Mesodermal cell (in vitro differentiated cells): Measurements from ENCODE around the gene ANKRD11.

Experiments used
- H3K27ac ChIP-seq: 2 replicates; pipeline ENCODE4 v1.7.0; 2013; ENCODE audit warnings: mild to moderate bottlenecking, low read depth, low read length, moderate library complexity; ENCODE audit not compliant: severe bottlenecking
- H3K36me3 ChIP-seq: 2 replicates; pipeline ENCODE4 v1.7.1; 2013; ENCODE audit warnings: mild to moderate bottlenecking, low read length, moderate library complexity; ENCODE audit not compliant: control insufficient read depth, insufficient read depth
- H3K4me1 ChIP-seq: one replicate; pipeline ENCODE4 v1.7.1; 2013; ENCODE audit warnings: mild to moderate bottlenecking, low read length; ENCODE audit not compliant: insufficient read depth, control insufficient read depth, poor library complexity, severe bottlenecking
- H3K4me3 ChIP-seq: 2 replicates; pipeline ENCODE4 v1.7.0; 2013; ENCODE audit warnings: low read length, control low read depth, mild to moderate bottlenecking; ENCODE audit not compliant: insufficient read depth, poor library complexity, severe bottlenecking; ENCODE audit errors: extremely low read depth
- H3K9me3 ChIP-seq: 2 replicates; pipeline ENCODE4 v1.7.1; 2013; ENCODE audit warnings: mild to moderate bottlenecking, low read length, moderate library complexity; ENCODE audit not compliant: control insufficient read depth
- WGBS, 2 experiments: methylation state at CpG; one replicate each; pipeline ENCODE4 v1.1.5; 2013; ENCODE audit warnings: missing lambda C conversion rate in 2 of 2; ENCODE audit not compliant: insufficient coverage in 2 of 2; 5-methylcytosine and 5-hydroxymethylcytosine counted together

ANKRD11 gene

DNA sequence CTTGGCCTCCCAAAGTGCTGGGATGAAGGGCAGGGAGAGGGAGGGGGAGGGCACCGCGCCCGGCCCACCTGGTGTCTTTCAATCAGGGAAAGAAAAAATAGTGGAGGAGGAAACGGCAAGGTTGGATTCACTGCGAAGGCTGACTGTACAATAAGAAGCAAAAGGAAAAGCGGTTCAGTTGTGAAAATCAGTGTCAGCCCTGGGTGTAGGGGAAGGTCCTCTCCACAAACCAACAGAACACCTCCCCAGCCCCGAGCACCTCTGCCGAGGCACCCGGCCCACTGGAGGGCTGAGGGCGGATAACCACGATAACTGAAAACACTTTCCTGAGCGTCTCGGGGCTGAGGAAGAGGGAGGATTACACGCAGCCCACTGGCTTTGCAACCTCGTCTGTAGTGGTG is 16.4 kb upstream of the ANKRD11 start:
- WGBS, 2 experiments: 95% methylated on average over 14 of the region's 15 CpGs
- no peak overlapping the region for H3K4me3 ChIP-seq
- no peaks in the 10 kb centered on the region for H3K9me3 ChIP-seq
- H3K27ac ChIP-seq: no peak overlapping the region
- H3K4me1 ChIP-seq: peaks cover 8% of the 10 kb centered on the region
- peaks cover 16% of the 10 kb centered on the region for H3K36me3 ChIP-seq

DNA sequence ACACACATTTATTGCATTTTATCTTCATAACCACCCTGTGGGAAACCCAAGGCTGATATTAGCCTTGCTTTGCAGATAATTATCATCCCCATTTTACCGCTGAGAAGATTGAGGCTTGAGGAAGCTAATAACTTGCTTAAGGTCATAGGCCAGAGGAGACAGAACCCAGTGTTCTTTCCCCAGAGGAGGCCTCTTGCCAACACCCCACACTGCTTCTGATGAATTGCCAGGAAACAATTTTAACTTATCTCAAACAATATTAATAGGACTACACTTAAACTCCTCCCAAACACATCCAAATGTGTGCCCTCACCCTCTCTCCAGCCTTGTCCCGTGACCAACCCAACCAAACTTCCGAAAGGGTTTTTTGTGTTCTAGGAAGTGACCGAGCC is 15.7 kb upstream of the ANKRD11 start:
- Histone ChIP-seq H3K4me3 (no peak overlapping the region), H3K9me3 (no peaks in the 10 kb centered on the region), H3K36me3 (peaks cover 9% of the 10 kb centered on the region), H3K27ac (no peak overlapping the region), H3K4me1 (peaks cover 8% of the 10 kb centered on the region)
- WGBS, 2 experiments: 71 to 100% methylated on average over 1 to 2 of the region's 4 CpGs

DNA sequence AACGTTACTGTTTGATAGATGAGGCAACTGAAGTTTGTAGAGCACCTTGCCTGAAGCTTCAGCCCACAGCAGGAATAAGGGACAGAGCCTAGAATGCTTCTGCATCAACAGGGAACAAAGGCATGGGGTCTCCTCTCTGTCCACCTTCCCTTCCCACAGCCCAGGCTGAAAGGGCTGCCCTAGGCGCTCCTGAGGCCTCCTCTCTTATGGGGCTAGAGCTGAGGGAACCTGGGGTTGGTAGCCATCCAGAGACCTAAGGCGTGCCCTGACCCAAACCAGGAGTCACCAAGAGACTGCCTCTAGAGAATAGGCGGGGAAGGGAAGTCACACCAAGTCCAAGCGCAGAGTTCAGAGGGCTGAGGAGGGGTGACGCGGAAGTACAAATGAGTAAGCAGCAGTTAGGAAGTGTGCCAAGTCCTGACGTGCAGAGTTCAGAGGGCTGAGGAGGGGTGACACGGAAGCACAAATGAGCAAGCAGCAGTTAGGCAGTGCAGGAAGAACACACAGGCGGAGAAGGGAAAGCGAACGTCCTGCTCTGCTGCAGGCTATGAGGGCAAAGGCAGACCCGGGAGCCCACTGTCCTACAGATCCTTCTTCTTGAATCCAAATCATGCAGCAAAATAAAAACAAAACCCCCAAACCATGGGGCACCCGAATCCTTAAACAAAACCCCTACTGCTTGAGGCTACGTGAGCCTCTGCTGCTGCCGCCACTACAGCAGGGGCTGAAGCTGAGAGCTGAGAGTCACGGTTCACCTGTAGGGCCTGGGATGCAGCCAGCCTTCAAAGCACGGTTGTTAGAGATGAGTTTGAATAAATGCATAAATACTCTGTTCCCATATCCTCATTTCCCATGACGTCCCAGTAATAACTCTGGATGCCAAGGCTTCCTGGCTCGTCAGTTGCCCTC is 15.1 kb upstream of the ANKRD11 start:
- peaks cover 8% of the 10 kb centered on the region for H3K4me1 ChIP-seq
- H3K9me3 ChIP-seq: no peaks in the 10 kb centered on the region
- H3K4me3 ChIP-seq: no peak overlapping the region
- peaks cover 3% of the 10 kb centered on the region for H3K36me3 ChIP-seq
- H3K27ac ChIP-seq: no peak overlapping the region
- WGBS, 2 experiments: 90 to 92% methylated on average over 11 to 16 of the region's 20 CpGs

DNA sequence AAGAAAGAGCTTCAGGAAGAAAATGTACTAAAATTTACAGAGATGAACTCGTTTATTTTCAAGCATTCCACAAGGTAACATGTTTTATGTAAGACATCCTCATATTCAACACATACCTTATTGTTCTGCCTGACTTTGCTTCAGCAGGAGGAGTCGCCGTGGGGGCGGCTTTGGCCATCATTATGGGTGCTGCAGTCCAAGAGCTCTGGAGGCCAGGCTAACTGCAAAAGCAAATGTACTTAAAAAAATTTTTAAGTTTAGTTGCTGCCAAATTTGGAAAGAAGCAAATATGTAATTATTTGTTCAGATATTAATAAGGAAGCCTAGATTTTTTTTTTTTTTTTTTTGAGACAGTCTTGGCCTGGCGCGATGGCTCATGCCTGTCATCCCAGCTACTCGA is 13.7 kb upstream of the ANKRD11 start:
- Histone ChIP-seq H3K4me1 (peaks cover 8% of the 10 kb centered on the region), H3K36me3 (peaks cover under 1% of the 10 kb centered on the region), H3K4me3 (no peak overlapping the region), H3K27ac (no peak overlapping the region), H3K9me3 (no peaks in the 10 kb centered on the region)
- 83 to 96% methylated on average over 4 to 5 of the region's 7 CpGs for WGBS, 2 experiments

DNA sequence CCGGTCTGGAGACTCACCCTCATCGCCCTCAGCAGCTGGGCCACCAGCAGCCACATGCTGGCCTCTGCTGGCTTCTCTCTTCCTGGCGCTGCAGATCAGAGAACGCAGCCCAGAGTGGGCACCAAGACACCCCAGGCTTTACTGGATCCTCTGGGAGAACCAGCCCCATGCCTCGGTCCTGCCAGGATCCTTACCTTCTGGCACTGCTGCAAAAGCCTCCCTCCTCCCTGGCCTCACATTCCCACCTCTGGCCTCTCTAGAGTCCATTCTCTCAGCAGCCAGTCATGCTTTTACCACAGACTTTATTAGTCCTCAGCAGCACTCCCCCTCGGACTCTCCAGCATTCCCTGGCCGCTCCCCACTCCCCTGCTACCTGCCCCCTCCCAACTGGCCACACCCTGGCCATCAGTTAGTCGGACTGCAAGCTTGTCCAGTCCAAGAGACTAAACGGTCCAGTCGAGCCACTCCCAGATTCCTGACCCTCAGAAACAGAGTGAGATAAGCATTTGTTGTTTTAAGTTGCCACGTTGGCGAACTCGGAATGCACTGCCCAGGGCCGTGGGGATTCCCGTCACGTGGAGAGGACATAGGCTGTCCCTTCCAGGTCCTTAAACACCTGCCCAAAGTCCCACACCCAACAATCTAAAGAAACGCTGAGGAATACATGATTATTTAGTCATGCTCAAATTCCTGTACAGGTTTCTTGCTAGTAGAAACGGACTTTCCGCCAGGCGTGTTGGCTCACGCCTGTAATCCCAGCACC is 11.9 kb upstream of the ANKRD11 start:
- Histone ChIP-seq H3K27ac (no peak overlapping the region), H3K36me3 (peaks cover 8% of the 10 kb centered on the region), H3K9me3 (no peaks in the 10 kb centered on the region), H3K4me1 (peaks cover 8% of the 10 kb centered on the region), H3K4me3 (no peak overlapping the region)
- 85 to 89% methylated on average over 16 to 17 of the region's 21 CpGs for WGBS, 2 experiments

DNA sequence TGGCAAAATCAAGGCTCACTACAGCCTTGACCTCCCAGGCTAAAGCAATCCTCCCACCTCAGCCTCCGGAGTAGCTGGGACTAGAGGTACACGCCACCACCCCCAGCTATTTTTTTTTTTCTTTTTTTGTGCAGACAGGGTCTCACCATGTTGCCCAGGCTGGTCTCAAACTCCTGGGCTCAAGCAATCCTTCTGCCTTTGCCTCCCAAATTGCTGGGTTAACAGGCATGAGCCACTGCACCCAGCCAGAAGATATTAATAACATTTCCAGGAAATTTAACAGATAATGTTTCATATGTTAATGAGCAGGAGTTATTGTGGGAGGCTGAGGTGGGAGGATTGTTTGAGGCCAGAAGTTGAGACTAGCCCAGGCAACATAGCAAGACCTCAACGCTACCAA is 9.4 kb upstream of the ANKRD11 start:
- Histone ChIP-seq H3K9me3 (no peaks in the 10 kb centered on the region), H3K36me3 (peaks cover 8% of the 10 kb centered on the region), H3K4me3 (no peak overlapping the region), H3K27ac (no peak overlapping the region), H3K4me1 (peaks cover 10% of the 10 kb centered on the region)
- WGBS, 2 experiments: 90 to 92% methylated on average over 2 to 3 of the region's 3 CpGs

DNA sequence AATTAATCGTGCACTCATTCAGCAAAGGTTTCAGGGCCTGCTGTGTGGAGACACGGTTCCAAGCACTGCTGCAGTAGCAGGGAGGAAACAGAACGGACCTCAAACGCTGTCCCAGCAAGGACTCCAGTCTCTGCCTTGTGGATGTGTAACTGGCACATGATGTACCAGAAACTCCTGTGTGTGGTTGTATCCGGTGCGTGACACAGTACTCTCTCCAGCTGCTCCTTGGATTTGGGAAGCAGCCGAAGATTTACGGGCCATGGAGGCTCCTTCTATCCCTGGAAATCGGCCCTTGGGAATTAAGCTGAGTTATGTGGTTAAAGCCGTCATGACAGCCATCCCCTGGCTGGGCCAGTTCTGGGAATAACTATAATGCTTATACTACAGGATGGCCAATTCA is 8.5 kb upstream of the ANKRD11 start:
- no peak overlapping the region for H3K4me3 ChIP-seq
- H3K4me1 ChIP-seq: peaks cover 11% of the 10 kb centered on the region
- no peaks in the 10 kb centered on the region for H3K9me3 ChIP-seq
- H3K36me3 ChIP-seq: peaks cover 8% of the 10 kb centered on the region
- 93 to 94% methylated on average over 7 to 10 of the region's 10 CpGs for WGBS, 2 experiments
- H3K27ac ChIP-seq: no peak overlapping the region

DNA sequence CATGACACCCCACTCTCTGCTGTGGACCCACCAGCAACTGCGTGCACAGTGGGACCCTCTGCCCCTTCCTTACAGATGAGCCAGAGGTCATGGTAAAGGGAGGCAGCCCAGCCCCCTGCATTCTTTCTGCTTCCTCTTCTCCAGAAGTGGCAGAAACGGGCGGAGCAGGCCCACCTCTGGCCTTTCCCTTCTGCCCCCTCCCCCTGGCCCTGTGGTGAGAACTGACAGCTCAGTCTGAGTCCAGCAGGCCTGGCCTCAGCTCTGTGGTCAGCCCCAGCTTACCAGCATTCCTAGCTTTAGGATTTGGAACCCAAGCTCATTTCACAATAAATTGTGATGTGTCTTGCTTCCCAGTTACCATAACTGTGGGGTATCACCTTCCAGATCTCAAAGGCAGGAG is 4.8 kb upstream of the ANKRD11 start:
- no peaks in the 10 kb centered on the region for H3K9me3 ChIP-seq
- no peak overlapping the region for H3K4me3 ChIP-seq
- WGBS, 2 experiments: 54 to 57% methylated on average over 3 of the region's 3 CpGs
- peaks cover 8% of the 10 kb centered on the region for H3K36me3 ChIP-seq
- peak overlapping the region; percentile 59 for H3K27ac ChIP-seq
- peaks cover 5% of the 10 kb centered on the region for H3K4me1 ChIP-seq

DNA sequence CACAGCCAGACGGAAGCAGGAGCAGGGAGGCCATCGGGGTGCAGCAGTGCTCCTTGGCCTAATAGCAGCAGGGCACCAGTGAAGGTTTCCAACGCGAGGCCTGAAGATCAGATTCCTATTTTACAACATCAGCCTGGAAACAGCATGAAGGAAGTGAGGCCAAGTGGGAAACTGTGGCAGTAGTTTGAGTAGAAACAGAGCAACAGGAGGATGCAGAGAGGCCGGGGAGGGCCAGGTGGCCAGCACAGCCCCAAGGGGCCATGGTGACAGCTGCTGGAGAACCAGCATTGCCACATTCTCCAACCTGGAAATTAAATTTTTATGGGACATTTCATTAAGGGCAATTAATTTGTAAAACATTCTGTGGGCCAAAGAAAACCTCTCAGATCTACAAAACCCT is 3.4 kb upstream of the ANKRD11 start:
- peaks cover 5% of the 10 kb centered on the region for H3K4me1 ChIP-seq
- no peaks in the 10 kb centered on the region for H3K9me3 ChIP-seq
- 91 to 94% methylated on average over 3 to 5 of the region's 5 CpGs for WGBS, 2 experiments
- no peak overlapping the region for H3K27ac ChIP-seq
- H3K4me3 ChIP-seq: no peak overlapping the region
- peaks cover 4% of the 10 kb centered on the region for H3K36me3 ChIP-seq

DNA sequence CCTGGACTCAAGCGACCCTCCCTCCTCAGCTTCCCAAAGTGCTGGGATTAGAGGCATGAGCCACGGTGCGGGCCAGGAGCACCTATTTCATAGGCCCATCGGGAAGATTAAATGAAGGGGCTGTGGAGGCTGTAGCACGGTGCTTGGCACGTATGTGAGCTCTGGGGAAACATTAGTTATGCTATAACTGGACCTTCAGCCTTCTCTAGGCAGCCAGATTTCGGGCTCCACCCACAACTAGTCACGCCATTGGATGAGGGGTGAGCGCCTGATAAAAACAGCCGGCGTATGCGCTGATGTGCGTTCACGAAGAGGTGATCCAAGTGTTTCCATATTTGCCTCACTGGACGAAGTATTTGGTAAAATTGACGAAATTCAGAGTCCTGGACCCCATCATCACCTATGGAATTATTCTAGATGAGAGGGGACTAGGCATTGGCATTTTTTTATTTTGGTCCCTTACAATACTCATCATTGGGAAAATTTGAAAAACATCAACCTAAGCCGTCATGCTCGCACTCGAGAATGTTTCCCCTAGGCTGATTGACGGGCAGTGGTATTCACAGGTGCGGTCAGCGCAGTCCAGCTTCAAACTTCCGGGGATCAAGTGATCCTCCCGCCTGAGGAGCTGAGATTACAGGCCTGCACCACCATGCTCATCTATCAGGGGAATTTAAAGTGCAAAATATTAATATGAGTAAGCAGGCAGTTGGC is 1.8 kb upstream of the ANKRD11 start:
- H3K36me3 ChIP-seq: peaks cover 12% of the 10 kb centered on the region
- peaks cover 5% of the 10 kb centered on the region for H3K4me1 ChIP-seq
- no peak overlapping the region for H3K27ac ChIP-seq
- 90 to 96% methylated on average over 20 to 23 of the region's 24 CpGs for WGBS, 2 experiments
- H3K9me3 ChIP-seq: no peaks in the 10 kb centered on the region
- peak overlapping the region; percentile 83 for H3K4me3 ChIP-seq
